Brain pericyte (primary cell): Measurements from ENCODE around the gene TRIM65.
"Not testable (repeated sequence)": the region's sequence is repeated elsewhere in the genome, so short reads cannot be mapped to it uniquely, and the experiment has no call there.

Source experiments
- DNase-seq: peaks from one replicate; pipeline ENCODE4 v3.0.0-alpha.2; 2012; ENCODE audit warnings: low read depth, low spot score

The TRIM65 gene

GRCh38 chr17:75895370-75896155 lies 1.2 kb downstream of the TRIM65 start:
- no peak for DNase-seq

GRCh38 chr17:75894049-75894733 lies 2.6 kb downstream of the TRIM65 start:
- no peak for DNase-seq

GRCh38 chr17:75893305-75894048 lies 3.3 kb downstream of the TRIM65 start:
- DNase-seq = no peak

- DNase-seq = no peak
These were observed 4.1 kb downstream of the TRIM65 start for GRCh38 chr17:75892556-75893224.

- DNase-seq = no peak
These were observed 4.9 kb downstream of the TRIM65 start for GRCh38 chr17:75891605-75892555.

GRCh38 chr17:75891022-75891604 lies 5.6 kb downstream of the TRIM65 start:
- DNase-seq = no peak

- no peak for DNase-seq
These were observed 7.3 kb downstream of the TRIM65 start for GRCh38 chr17:75889454-75889853.

- DNase-seq = no peak
These were observed 8.3 kb downstream of the TRIM65 start for GRCh38 chr17:75888484-75888883.

GRCh38 chr17:75885860-75886259 lies 10.9 kb downstream of the TRIM65 start:
- DNase-seq = not testable (repeated sequence)

GRCh38 chr17:75885431-75885830 lies 11.3 kb downstream of the TRIM65 start:
- no peak for DNase-seq

- no peak for DNase-seq
These were observed 14.9 kb downstream of the TRIM65 start for GRCh38 chr17:75881678-75882454.

- no peak for DNase-seq
These were observed 16.5 kb downstream of the TRIM65 start for GRCh38 chr17:75880266-75880665.

- no peak for DNase-seq
These were observed 18.4 kb downstream of the TRIM65 start, which contains the start of gene TRIM47 for GRCh38 chr17:75878174-75878998. Gene TRIM47, minus strand, starts transcription at chr17:75878581. Its CDS starts 33 bp downstream, at chr17:75878548.

GRCh38 chr17:75877752-75878173 lies 19.0 kb downstream of the TRIM65 start:
- DNase-seq = no peak

- peak; percentile 58 for DNase-seq
These were observed 19.6 kb downstream of the TRIM65 start for GRCh38 chr17:75876938-75877751.

- no peak for DNase-seq
These were observed 20.4 kb downstream of the TRIM65 start for GRCh38 chr17:75876190-75876937.

GRCh38 chr17:75875940-75876189 lies 20.9 kb downstream of the TRIM65 start:
- no peak for DNase-seq
